Measurements from ENCODE around the gene SLC6A11.

The SLC6A11 gene

GRCh38 chr3:10858091-10858490 lies 42.1 kb downstream of the SLC6A11 start:
- H3K27me3 ChIP-seq (ENCODE audit: insufficient read depth, low read depth, severe bottlenecking), result no peaks in the 10 kb centered on the region
- H3K4me3 ChIP-seq (ENCODE audit: low read depth, low read length), result no peak overlapping the region
- TF ChIP-seq, protein P1, sequence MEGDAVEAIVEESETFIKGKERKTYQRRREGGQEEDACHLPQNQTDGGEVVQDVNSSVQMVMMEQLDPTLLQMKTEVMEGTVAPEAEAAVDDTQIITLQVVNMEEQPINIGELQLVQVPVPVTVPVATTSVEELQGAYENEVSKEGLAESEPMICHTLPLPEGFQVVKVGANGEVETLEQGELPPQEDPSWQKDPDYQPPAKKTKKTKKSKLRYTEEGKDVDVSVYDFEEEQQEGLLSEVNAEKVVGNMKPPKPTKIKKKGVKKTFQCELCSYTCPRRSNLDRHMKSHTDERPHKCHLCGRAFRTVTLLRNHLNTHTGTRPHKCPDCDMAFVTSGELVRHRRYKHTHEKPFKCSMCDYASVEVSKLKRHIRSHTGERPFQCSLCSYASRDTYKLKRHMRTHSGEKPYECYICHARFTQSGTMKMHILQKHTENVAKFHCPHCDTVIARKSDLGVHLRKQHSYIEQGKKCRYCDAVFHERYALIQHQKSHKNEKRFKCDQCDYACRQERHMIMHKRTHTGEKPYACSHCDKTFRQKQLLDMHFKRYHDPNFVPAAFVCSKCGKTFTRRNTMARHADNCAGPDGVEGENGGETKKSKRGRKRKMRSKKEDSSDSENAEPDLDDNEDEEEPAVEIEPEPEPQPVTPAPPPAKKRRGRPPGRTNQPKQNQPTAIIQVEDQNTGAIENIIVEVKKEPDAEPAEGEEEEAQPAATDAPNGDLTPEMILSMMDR (IDR thresholded peaks at IDR 0.05; ENCODE audit: low read depth, low read length), result no peak
- no peak overlapping the region for H3K27ac ChIP-seq
- H3K9me3 ChIP-seq (ENCODE audit: severe bottlenecking), result no peaks in the 10 kb centered on the region
- no peak for DNase-seq
- H3K36me3 ChIP-seq, result no peaks in the 10 kb centered on the region

- H3K27me3 ChIP-seq (ENCODE audit: insufficient read depth, low read depth, severe bottlenecking), result no peaks in the 10 kb centered on the region
- TF ChIP-seq, protein P1 (IDR thresholded peaks at IDR 0.05; ENCODE audit: low read depth, low read length), result no peak
- DNase-seq, result no peak
These were observed 51.4 kb downstream of the SLC6A11 start for GRCh38 chr3:10867384-10867783.

DNA sequence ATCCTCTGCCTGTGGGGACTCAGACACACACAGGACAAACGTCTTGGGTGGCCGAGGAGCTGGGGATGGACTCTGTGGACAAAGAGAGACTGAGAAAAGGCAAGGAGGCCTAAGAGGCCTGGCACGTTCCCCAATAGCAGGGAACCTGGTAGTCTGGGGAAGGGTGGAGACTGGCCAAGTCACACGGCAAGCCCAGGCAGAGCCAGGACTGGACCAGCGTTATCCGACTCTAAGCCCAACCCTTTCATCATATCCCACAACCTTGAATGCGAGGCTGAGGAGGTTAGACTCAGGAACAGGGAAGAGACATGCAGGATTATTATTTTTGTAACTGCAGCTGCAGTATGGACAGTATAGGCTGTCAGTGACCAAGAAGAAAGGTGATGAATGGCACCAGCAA lies 53.4 kb downstream of the SLC6A11 start:
- Histone ChIP-seq H3K27me3 (ENCODE audit: insufficient read depth, low read depth, severe bottlenecking) (no peaks in the 10 kb centered on the region), H3K4me3 (ENCODE audit: low read depth, low read length) (no peak overlapping the region), H3K9me3 (ENCODE audit: severe bottlenecking) (no peaks in the 10 kb centered on the region)

More at GRCh38 chr3:10867384-10867783, 51.4 kb downstream of the SLC6A11 start:
- no peaks in the 10 kb centered on the region for H3K36me3 ChIP-seq
- no peaks in the 10 kb centered on the region for H3K9me3 ChIP-seq (ENCODE audit: severe bottlenecking)
- H3K4me3 ChIP-seq (ENCODE audit: low read depth, low read length), result no peak overlapping the region
- no peak overlapping the region for H3K27ac ChIP-seq

GRCh38 chr3:10870296-10870695 lies 54.3 kb downstream of the SLC6A11 start:
- TF ChIP-seq, protein P1 (IDR thresholded peaks at IDR 0.05; ENCODE audit: low read depth, low read length), result no peak
- no peak overlapping the region for H3K4me3 ChIP-seq (ENCODE audit: low read depth, low read length)
- no peak overlapping the region for H3K27ac ChIP-seq
- DNase-seq, result no peak
- no peaks in the 10 kb centered on the region for H3K36me3 ChIP-seq
- H3K9me3 ChIP-seq (ENCODE audit: severe bottlenecking), result no peaks in the 10 kb centered on the region
- no peaks in the 10 kb centered on the region for H3K27me3 ChIP-seq (ENCODE audit: insufficient read depth, low read depth, severe bottlenecking)

More for the DNA sequence above, 53.4 kb downstream of the SLC6A11 start:
- TF ChIP-seq, protein P1 (IDR thresholded peaks at IDR 0.05; ENCODE audit: low read depth, low read length), result no peak
- Histone ChIP-seq H3K27ac (no peak overlapping the region), H3K36me3 (no peaks in the 10 kb centered on the region)
- no peak for DNase-seq

- no peak overlapping the region for H3K4me3 ChIP-seq (ENCODE audit: low read depth, low read length)
- H3K9me3 ChIP-seq (ENCODE audit: severe bottlenecking), result no peaks in the 10 kb centered on the region
- no peak for DNase-seq
- no peak overlapping the region for H3K27ac ChIP-seq
- no peaks in the 10 kb centered on the region for H3K36me3 ChIP-seq
- TF ChIP-seq, protein P1 (IDR thresholded peaks at IDR 0.05; ENCODE audit: low read depth, low read length), result no peak
- H3K27me3 ChIP-seq (ENCODE audit: insufficient read depth, low read depth, severe bottlenecking), result no peaks in the 10 kb centered on the region
These were observed 57.4 kb downstream of the SLC6A11 start for GRCh38 chr3:10873415-10873814.

GRCh38 chr3:10875914-10876313 lies 59.9 kb downstream of the SLC6A11 start:
- H3K27ac ChIP-seq, result no peak overlapping the region
- H3K9me3 ChIP-seq (ENCODE audit: severe bottlenecking), result no peaks in the 10 kb centered on the region
- DNase-seq, result no peak
- no peaks in the 10 kb centered on the region for H3K36me3 ChIP-seq
- TF ChIP-seq, protein P1 (IDR thresholded peaks at IDR 0.05; ENCODE audit: low read depth, low read length), result no peak
- no peak overlapping the region for H3K4me3 ChIP-seq (ENCODE audit: low read depth, low read length)
- H3K27me3 ChIP-seq (ENCODE audit: insufficient read depth, low read depth, severe bottlenecking), result no peaks in the 10 kb centered on the region
